ENCODE measurements around the gene CCSER2. TPM values are rescaled to one million over a fixed set of nuclear protein-coding genes. Genes with fewer than 3 reads are reported as not detected.
"Not testable (repeated sequence)": the region's sequence is repeated elsewhere in the genome, so short reads cannot be mapped to it uniquely, and the experiment has no call there.

CCSER2 gene
- total RNA-seq, 1 experiment from 2014 or later = 45.0 TPM

GRCh38 chr10:84296091-84296981 lies 32.1 kb upstream of the CCSER2 start:
- Histone ChIP-seq H3K27ac (peak overlapping the region; percentile 94), H3K4me1 (replicated peaks) (peaks cover 59% of the 10 kb centered on the region), H3K27me3 (replicated peaks) (no peaks in the 10 kb centered on the region), H3K36me3 (no peaks in the 10 kb centered on the region), H3K9me3 (replicated peaks) (no peaks in the 10 kb centered on the region), H3K4me3 (no peak overlapping the region)
- DNase-seq (ENCODE audit: low read depth in 1 of 2, low spot score in 2 of 2) = peak; percentile 96 to 97

DNA sequence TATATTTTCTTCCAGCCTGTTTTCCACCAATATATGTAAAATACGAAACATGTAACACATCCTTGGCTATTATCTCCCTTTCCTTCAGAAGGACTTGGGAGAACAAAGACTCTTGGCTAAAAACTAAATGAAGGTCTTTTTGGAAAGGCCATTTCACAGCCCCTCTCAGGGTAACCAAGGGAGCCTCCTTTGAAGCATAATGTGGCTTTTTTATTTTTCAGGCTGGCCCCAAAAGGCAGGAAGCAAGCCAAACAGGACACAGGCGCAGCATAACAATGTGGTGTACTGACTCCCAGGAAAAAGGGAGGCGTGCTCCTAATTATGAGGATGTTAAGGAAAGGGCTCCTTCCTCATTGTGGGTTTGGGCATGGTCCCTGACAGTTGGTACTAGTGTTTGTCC lies 30.3 kb upstream of the CCSER2 start:
- no peaks in the 10 kb centered on the region for H3K36me3 ChIP-seq
- no peaks in the 10 kb centered on the region for H3K27me3 ChIP-seq (replicated peaks)
- no peaks in the 10 kb centered on the region for H3K9me3 ChIP-seq (replicated peaks)
- H3K4me3 ChIP-seq = no peak overlapping the region
- DNase-seq (ENCODE audit: low read depth in 1 of 2, low spot score in 2 of 2) = no peak
- peak overlapping the region; percentile 94 for H3K27ac ChIP-seq
- H3K4me1 ChIP-seq (replicated peaks) = peaks cover 59% of the 10 kb centered on the region

DNA sequence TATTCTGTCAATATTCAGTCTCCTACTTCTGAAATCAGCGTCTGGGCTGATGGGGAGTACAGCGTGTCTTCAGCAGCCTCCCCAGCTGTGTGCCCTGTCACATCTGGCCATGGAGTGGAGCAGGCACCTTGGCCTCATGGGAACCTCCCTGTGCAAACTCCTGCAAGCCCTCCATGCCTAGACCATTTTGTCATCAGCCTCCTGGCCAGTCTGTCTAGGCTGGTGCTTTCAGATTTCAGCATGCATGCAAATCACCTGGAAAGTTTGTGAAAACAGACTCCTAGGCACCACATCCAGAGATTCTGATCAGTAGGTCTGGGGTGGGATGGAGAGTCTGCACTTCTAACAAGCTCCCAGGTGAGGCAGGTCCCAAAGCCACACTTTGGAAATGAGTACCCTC lies 26.2 kb upstream of the CCSER2 start:
- Histone ChIP-seq H3K27ac (no peak overlapping the region), H3K4me1 (replicated peaks) (peaks cover 29% of the 10 kb centered on the region), H3K36me3 (no peaks in the 10 kb centered on the region), H3K4me3 (no peak overlapping the region), H3K9me3 (replicated peaks) (no peaks in the 10 kb centered on the region), H3K27me3 (replicated peaks) (no peaks in the 10 kb centered on the region)
- no peak for DNase-seq (ENCODE audit: low read depth in 1 of 2, low spot score in 2 of 2)

- Histone ChIP-seq H3K9me3 (replicated peaks) (no peaks in the 10 kb centered on the region), H3K4me1 (replicated peaks) (peaks cover 44% of the 10 kb centered on the region), H3K27me3 (replicated peaks) (no peaks in the 10 kb centered on the region), H3K27ac (peak overlapping the region; percentile 88; the same call in 1 of the 2 replicates), H3K36me3 (no peaks in the 10 kb centered on the region), H3K4me3 (no peak overlapping the region)
- DNase-seq (ENCODE audit: low read depth in 1 of 2, low spot score in 2 of 2) = no peak
Measured at GRCh38 chr10:84306751-84307384, 21.5 kb upstream of the CCSER2 start.

DNA sequence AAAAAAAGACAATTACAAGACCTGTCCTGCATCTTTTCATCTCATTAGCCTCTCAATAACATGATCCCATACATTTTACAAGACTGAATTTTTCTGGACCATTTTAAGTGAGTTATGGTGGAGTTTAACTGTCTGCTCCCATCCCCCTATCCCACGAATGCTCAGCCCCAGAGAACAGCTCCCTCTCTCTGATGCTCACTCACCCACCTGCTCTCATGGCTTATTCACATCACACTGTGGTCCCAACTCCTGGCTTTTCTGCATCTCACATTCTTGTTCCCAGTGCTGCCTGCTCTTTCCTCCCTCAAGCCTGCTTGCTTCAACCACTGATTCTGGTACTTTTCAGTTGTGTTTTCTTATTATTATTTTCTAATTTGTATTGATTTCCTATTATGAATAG lies 20.4 kb upstream of the CCSER2 start:
- Histone ChIP-seq H3K4me3 (no peak overlapping the region), H3K27ac (peak overlapping the region; percentile 88)
- no peak for DNase-seq (ENCODE audit: low read depth in 1 of 2, low spot score in 2 of 2)

GRCh38 chr10:84308481-84309304 lies 19.7 kb upstream of the CCSER2 start:
- Histone ChIP-seq H3K27ac (peak overlapping the region; percentile 88), H3K4me3 (no peak overlapping the region), H3K36me3 (no peaks in the 10 kb centered on the region), H3K27me3 (replicated peaks) (no peaks in the 10 kb centered on the region), H3K4me1 (replicated peaks) (peaks cover 51% of the 10 kb centered on the region), H3K9me3 (replicated peaks) (peaks cover 4% of the 10 kb centered on the region; the same call in 1 of the 2 replicates)
- DNase-seq (ENCODE audit: low read depth in 1 of 2, low spot score in 2 of 2) = peak; percentile 82 to 83

More for the DNA sequence above, 20.4 kb upstream of the CCSER2 start:
- H3K36me3 ChIP-seq = no peaks in the 10 kb centered on the region
- peaks cover 1% of the 10 kb centered on the region; the same call in 1 of the 2 replicates for H3K9me3 ChIP-seq (replicated peaks)
- H3K27me3 ChIP-seq (replicated peaks) = no peaks in the 10 kb centered on the region
- H3K4me1 ChIP-seq (replicated peaks) = peaks cover 44% of the 10 kb centered on the region

GRCh38 chr10:84310470-84310869 lies 17.9 kb upstream of the CCSER2 start:
- Histone ChIP-seq H3K27ac (peak overlapping the region; percentile 88; the same call in 1 of the 2 replicates), H3K36me3 (no peaks in the 10 kb centered on the region), H3K4me3 (no peak overlapping the region), H3K27me3 (replicated peaks) (no peaks in the 10 kb centered on the region), H3K4me1 (replicated peaks) (peaks cover 62% of the 10 kb centered on the region), H3K9me3 (replicated peaks) (peaks cover 4% of the 10 kb centered on the region; the same call in 1 of the 2 replicates)
- DNase-seq (ENCODE audit: low read depth in 1 of 2, low spot score in 2 of 2) = no peak

DNA sequence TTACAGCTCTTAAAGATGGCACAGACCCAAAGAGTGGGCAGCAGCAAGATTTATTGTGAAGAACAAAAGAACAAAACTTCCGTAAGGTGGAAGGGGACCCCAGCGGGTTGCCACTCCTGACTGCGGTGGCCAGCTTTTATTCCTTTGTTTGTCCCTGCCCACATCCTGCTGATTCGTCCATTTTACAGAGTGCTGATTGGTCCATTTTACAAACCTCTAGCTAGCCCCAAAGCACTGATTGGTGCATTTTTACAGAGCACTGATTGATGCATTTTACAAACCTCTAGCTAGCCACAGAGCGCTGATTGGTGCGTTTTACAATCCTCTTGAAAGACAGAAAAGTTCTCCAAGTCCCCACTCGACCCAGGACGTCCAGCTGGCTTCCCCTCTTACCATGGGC lies 16.8 kb upstream of the CCSER2 start:
- no peak overlapping the region for H3K4me3 ChIP-seq
- H3K9me3 ChIP-seq (replicated peaks) = peaks cover 4% of the 10 kb centered on the region; the same call in 1 of the 2 replicates
- no peak for DNase-seq (ENCODE audit: low read depth in 1 of 2, low spot score in 2 of 2)
- H3K4me1 ChIP-seq (replicated peaks) = peaks cover 62% of the 10 kb centered on the region
- H3K36me3 ChIP-seq = no peaks in the 10 kb centered on the region
- H3K27me3 ChIP-seq (replicated peaks) = no peaks in the 10 kb centered on the region
- no peak overlapping the region for H3K27ac ChIP-seq

DNA sequence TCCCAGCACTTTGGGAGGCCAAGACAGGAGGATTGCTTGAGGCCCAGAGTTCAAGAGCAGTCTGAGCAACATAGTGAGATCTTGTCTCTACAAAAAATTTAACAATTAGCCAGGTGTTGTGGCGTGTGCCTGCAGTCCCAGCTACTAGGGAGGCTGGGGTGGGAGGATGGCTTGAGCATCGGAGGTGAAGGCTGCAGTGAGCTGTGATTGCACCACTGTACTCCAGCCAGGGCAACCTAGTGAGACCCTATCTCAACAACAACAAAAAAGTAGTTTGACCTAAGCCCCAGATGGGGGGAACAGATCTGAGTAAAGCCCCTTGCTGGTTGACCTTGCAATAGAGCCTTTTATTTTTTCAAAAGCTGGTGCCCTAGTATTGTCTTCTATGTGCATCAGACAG lies 15.6 kb upstream of the CCSER2 start:
- Histone ChIP-seq H3K27ac (peak overlapping the region; percentile 84), H3K36me3 (no peaks in the 10 kb centered on the region), H3K4me3 (no peak overlapping the region), H3K9me3 (replicated peaks) (peaks cover 4% of the 10 kb centered on the region; the same call in 1 of the 2 replicates), H3K4me1 (replicated peaks) (peaks cover 51% of the 10 kb centered on the region), H3K27me3 (replicated peaks) (no peaks in the 10 kb centered on the region)
- DNase-seq (ENCODE audit: low read depth in 1 of 2, low spot score in 2 of 2) = no peak

GRCh38 chr10:84314275-84314674 lies 14.1 kb upstream of the CCSER2 start:
- Histone ChIP-seq H3K9me3 (replicated peaks) (peaks cover 4% of the 10 kb centered on the region; the same call in 1 of the 2 replicates), H3K27me3 (replicated peaks) (no peaks in the 10 kb centered on the region), H3K4me3 (no peak overlapping the region), H3K36me3 (no peaks in the 10 kb centered on the region), H3K27ac (peak overlapping the region; percentile 84), H3K4me1 (replicated peaks) (peaks cover 36% of the 10 kb centered on the region)
- no peak for DNase-seq (ENCODE audit: low read depth in 1 of 2, low spot score in 2 of 2)

GRCh38 chr10:84317174-84317573 lies 11.2 kb upstream of the CCSER2 start:
- no peak for DNase-seq (ENCODE audit: low read depth in 1 of 2, low spot score in 2 of 2)
- H3K4me1 ChIP-seq (replicated peaks) = peaks cover 18% of the 10 kb centered on the region

DNA sequence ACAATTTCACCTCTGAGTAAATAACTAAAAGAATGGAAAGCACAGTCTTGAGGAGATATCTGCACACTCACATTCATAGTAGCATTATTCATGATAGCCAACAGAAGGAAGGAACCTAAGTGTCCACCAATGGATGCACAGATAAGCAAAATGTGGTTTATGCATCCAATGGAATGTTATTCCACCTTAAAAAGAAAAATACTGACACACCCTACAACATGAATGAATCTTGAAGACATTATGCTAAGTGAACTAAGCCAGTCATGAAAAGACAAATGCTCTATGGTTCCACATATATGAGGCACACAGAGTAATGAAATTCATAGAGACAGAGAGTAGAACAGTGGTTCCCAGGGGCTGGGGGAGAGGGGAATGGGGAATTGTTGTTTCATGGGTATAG lies 6.5 kb upstream of the CCSER2 start:
- H3K9me3 ChIP-seq (replicated peaks) = no peaks in the 10 kb centered on the region
- no peaks in the 10 kb centered on the region for H3K27me3 ChIP-seq (replicated peaks)
- no peaks in the 10 kb centered on the region for H3K4me1 ChIP-seq (replicated peaks)
- H3K27ac ChIP-seq = no peak overlapping the region
- H3K4me3 ChIP-seq = no peak overlapping the region
- no peak for DNase-seq (ENCODE audit: low read depth in 1 of 2, low spot score in 2 of 2)
- no peaks in the 10 kb centered on the region for H3K36me3 ChIP-seq

More at GRCh38 chr10:84317174-84317573, 11.2 kb upstream of the CCSER2 start:
- H3K27me3 ChIP-seq (replicated peaks) = no peaks in the 10 kb centered on the region
- peaks cover 4% of the 10 kb centered on the region; the same call in 1 of the 2 replicates for H3K9me3 ChIP-seq (replicated peaks)
- H3K27ac ChIP-seq = 0 out of 2 replicates have a peak overlapping the region, but pooled peaks have one; percentile 0
- no peaks in the 10 kb centered on the region for H3K36me3 ChIP-seq
- no peak overlapping the region for H3K4me3 ChIP-seq

DNA sequence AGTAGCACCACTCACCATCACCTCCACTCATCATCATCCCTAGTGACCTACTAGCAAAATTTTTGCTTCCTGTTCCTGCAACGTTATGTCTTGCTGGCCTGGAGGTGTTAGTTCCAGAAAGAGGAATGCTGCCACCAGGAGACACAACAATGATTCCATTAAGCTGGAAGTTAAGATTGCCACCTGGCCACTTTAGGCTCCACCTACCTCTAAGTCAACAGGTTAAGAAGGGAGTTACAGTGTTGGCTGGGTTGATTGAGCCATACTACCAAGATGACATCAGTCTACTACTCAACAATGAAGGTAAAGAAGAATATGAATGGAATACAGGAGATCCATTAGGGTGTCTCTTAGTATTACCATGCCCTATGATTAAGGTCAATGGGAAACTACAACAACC lies 4.8 kb upstream of the CCSER2 start:
- not testable (repeated sequence) for DNase-seq (ENCODE audit: low read depth in 1 of 2, low spot score in 2 of 2); H3K27ac ChIP-seq; H3K36me3 ChIP-seq; H3K4me1 ChIP-seq (replicated peaks); H3K27me3 ChIP-seq (replicated peaks); H3K4me3 ChIP-seq; H3K9me3 ChIP-seq (replicated peaks)

Measured in SJSA1 (cell line).